ENCODE data around the gene HTRA3.

HTRA3 gene

DNA sequence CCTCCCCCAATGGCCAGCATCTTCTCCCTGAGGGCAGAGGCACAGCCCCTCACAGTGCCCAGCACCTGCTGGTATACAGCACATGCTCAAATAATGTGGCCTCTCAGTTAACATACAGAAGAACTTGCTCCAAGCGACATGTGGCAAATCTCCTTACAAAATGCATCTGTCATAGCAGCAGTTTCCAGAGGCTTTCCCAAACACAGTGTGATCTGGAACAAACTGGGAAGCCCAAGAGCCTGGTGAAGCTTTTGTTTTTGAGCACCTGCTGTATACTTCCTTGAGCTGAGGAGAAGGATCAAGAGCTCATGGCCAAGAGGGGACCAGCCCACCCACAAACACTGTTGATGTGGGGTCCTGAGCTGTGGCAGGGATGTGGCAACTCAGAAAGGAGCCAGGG lies 34.8 kb upstream of the HTRA3 start:
- no peak for DNase-seq (ENCODE audit: low read depth)

DNA sequence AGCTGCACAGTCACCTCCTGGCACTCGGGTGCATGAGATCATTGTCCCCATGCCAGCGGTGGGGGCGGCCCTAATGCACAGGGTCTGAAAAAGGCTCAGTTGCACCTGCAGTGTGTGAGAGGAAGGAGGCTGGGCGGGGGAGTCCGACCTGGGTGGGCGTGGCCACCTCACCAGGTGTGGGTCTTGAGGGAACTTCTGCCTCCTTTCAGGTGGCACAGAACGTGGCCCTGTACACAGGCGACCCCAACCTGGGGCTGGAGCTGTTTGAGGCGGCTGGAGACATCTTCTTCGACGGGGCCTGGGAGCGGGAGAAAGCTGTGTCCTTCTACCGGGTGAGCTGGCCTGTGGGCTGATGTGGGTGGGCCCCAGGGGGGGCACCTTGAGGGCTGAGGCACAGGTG lies 34.3 kb upstream of the HTRA3 start:
- no peak for DNase-seq (ENCODE audit: low read depth)

DNA sequence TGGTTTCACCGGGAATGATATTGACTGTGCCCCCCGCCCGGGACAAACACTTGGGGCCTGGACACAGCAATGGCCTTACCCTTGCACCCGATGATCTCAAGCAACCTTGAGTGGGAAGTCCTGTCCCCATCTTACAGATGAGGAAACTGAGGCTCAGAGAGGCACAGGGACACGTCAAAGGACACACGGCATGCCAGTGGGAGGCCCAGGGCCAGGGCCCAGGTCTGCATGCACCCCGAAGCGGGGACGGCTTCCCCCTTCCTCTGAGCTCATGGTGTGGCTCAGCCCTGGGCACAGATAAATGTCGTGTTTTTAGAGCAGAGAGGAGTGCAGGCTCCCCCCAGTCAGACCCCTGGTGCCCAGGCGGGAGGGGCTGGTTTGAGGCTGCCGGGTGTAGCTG lies 33.9 kb upstream of the HTRA3 start:
- DNase-seq (ENCODE audit: low read depth), result no peak

DNA sequence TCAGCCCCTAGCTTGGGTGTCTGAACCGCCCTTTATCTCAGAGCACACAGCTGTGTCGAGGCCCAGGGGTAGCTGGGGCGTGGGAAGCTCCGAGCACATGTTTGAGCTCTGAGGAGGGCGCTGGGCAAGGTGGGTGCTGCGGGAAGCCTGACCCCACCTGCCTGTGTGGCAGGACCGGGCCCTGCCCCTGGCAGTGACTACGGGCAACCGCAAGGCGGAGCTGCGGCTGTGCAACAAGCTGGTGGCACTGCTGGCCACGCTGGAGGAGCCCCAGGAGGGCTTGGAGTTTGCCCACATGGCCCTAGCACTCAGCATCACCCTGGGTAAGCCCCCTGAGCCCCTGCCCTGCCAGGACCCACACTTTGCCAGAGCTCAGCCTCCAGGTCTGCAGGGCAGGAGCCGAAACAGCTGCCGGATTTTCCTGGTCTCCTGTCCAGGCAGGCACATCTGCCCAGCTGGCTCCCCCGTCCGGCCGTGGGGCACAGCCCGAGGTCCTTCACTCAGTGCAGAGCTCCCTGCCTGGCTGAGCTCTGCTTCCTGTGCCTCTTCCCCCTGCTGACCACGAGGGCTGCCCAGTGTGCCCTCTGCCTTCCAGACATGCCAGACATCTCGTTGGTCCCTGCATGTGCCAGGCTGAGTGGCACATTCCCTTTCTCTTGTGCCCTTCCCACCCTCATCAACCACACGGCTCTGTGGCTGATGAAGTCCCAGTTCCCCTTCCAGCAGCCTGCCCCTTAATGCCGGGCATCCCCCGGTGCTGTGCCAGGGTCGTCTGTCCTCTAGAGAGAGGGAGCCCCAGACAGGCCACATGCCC lies 33.2 kb upstream of the HTRA3 start:
- DNase-seq (ENCODE audit: low read depth), result no peak

DNA sequence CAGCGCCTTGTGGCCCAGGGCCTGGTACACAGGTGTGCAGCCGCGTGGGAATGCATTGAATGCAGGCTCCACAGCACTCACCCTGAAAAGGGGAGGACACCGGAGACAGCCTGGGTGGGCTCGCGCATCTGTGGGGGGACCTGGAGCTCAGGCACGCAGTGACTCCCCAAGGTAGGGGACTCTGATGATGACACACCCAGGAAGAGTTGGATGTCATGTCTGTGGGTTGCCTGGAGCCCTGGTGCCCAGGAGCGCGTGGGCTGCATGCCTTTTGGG lies 32.7 kb upstream of the HTRA3 start:
- DNase-seq (ENCODE audit: low read depth), result no peak

DNA sequence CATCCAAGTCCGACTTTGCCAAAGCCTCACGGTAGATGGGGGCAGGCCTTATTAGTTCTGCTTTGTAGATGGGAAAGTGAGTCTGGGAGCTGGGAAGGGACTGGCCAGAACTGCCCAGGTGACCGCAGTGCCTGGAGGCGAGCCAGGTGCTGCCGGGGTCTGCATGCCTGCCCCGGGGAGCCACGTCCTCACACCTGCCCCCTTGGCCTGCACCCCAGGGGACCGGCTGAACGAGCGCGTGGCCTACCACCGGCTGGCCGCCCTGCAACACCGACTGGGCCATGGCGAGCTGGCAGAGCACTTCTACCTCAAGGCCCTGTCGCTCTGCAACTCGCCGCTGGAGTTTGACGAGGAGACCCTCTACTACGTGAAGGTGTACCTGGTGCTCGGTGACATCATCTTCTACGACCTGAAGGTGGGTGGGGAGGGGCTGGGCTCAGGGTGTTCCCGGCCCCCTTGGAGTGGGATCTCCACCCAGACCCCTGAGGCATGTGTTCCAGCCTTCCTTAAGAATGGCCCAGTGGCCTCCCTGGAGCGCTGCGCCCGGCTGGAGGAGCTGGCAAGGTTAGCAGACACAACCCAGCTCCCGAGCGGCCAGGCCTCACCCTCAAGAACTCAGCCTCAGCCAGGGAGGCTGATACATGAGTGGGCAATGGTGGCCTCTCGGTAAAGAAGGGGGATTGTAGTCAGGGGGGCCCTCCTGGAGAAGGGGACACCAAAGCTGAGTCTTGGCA lies 32.1 kb upstream of the HTRA3 start:
- DNase-seq (ENCODE audit: low read depth), result no peak

DNA sequence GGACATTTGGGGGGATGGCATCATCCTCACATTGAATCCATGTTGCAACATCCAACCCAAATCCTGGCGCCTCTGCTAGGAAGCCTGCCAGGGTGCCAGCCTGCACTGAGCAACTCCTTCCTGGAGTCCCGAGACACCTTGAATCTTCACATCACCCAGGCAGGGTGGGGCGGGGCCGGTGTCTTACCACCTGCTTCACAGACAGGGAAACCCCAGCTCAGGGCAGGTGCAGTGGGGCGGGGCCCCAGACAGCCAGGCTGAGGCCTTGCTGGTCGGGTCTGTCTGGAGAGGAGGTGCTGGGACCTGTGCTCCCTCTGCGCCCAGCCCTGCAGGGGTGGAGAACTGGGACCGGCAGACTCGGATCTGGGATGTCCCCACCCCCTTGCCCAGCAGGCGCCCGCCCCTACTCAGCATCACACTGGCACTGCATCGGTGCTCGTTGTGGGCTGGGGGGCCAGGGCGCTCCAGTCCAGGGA lies 31.5 kb upstream of the HTRA3 start:
- no peak for DNase-seq (ENCODE audit: low read depth)

DNA sequence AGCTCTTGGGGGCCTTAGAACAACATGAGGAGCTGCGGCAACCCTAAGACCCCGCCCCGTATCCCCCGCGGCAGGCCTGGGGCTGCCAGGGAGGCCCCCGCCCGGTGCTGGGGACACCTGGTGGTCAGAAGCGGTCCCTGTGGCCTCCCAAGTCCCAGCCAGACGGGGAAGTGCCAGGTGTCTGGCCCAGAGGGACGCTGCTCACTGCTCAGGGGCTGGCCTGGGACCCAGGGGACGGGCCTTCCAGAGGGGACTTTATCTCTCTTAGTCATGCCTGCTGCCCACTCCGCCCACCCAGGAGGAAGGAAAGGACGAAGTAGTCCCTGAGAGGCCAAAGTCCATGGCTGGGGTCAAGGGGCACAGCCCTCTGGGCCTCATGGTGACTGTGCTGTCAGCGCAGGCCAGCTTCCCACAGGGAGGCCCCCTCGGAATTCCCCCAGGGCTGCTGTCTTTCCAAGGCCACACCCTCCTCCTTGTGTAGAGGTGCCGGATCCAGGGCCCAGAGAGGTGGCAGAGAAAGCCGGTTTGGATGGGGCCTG lies 31.0 kb upstream of the HTRA3 start:
- DNase-seq (ENCODE audit: low read depth), result no peak

DNA sequence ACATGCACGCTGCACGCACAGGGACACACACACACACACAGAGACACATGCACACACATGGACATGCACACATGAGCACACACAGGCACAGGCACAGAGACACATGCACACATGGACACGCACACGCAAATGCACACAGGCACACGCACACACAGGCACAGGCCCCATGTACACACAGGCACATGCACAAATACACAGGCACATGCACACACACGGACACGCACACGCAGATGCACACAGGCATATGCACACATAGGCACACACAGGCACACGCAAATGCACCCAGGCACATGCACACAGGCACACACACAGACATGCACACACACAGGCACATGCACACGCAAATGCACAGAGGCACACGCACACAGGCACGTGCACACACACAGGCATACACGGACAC lies 30.3 kb upstream of the HTRA3 start:
- no peak for DNase-seq (ENCODE audit: low read depth)

DNA sequence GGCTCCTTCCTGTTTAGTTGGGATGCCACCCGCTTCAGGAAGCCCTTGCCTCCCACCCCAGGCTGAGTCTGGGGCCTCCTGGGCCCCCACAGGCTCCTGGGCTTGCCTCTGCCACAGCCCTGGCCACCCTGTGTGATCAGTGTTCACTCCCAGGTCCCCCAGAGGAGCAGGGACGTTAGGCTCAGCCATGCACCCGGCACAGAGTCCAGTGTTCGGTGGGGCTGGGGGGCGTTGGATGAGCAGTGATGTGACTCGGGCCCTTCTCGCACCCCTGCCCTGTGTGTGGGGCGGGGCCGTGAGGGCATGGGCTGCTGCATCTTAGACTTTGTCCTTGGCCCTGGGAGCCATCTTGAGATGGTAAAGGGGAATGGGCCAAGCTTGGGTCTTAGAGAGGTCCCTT lies 29.9 kb upstream of the HTRA3 start:
- no peak for DNase-seq (ENCODE audit: low read depth)

DNA sequence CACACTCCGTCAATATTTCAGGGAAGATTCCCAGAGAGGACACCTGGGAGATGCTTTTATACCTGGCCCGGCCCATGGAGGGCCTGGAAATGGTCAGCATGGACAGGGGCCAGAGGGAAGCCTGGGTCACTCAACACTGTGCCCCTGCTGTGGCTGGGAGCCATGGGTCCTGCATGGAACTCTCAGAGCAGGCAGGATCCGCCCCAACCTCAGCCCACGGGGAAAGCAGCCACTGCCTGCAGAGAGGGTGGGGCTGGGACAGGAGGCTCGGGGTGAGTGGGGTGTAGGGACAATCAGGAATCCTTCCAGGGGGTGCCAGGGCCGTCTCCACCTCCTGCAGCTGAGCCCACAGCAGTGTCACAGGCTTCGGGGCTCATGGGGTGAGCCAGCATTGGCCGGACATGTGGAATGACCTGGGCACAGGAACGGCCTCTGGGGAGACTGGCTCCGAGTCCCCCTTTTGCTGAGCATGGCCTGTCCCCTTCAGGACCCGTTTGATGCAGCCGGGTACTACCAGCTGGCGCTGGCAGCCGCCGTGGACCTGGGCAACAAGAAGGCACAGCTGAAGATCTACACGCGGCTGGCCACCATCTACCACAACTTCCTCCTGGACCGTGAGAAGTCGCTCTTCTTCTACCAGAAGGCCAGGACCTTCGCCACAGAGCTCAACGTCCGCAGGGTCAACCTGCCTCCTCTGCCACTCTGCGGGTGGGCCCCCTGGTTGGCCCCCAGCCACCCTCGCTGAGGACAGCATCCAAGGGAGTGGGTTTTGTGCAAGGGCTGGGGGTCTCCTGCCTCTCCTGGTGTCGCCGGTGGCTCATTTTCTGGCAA lies 29.1 kb upstream of the HTRA3 start:
- no peak for DNase-seq (ENCODE audit: low read depth)

DNA sequence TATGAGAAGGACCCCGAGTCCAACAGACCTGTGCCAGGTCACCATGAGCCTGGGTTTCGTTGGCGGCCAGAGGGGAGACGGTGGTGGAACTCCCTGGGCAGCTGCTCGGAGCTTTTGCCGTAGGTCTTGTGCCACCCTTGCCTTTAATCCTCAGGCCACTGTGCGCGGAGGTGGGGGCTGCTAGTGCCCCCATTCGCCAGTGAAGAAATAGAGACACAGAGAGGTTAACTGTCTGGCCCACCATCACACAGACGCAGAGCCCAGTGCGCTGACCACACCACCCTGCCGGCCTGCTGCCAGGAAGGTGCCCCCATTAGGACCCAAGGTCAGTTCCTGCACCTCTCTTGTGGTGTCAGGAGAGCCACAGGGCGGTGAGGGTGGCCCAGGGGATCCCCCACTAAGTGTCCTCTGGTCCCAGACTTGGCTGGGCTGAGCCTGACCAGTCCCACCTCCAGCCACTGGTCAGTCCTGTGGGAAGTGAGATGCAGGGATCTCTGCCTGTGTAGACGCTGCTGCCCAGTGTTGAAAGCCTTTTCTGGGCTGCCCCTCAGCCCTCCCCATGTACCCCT lies 28.3 kb upstream of the HTRA3 start:
- DNase-seq (ENCODE audit: low read depth), result no peak

DNA sequence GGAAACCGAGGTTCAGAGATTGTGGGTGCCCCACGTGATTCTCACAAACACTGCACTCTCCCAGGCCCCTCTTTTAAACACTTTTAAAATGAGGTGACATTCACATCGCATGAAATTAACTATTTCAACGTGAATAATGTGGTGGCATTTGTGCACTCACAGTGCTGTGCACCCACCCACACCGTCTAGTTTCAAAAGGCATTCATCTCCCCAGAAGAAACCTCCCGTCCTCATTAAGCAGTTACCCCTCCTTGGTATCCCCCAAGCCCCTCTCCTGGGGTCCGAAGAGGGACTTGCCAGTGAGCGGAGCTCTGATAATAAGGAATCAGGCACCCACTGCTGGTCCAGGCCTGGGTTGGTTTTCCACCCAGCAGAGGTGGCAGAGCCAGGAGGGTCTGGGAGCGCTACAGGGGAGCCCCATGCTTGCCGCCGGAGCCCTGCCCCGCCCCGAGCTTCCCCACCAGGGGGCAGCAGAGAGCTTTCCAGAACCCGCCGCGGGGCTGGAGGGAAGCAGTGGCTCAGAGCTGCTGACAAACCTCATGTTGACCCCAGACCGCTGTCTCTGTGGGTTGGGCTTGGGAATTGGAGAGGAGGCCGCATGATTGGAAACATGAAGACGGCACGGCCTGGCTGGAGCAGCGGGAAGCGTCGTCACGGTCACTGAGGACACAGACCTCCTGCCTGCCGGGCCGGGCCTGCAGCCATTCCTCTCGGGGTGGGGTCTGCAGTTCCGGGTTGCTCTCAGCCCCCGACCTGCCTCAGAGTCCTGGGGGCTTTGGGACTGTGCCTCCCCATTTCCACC lies 27.5 kb upstream of the HTRA3 start:
- peak; percentile 58 for DNase-seq (ENCODE audit: low read depth)

DNA sequence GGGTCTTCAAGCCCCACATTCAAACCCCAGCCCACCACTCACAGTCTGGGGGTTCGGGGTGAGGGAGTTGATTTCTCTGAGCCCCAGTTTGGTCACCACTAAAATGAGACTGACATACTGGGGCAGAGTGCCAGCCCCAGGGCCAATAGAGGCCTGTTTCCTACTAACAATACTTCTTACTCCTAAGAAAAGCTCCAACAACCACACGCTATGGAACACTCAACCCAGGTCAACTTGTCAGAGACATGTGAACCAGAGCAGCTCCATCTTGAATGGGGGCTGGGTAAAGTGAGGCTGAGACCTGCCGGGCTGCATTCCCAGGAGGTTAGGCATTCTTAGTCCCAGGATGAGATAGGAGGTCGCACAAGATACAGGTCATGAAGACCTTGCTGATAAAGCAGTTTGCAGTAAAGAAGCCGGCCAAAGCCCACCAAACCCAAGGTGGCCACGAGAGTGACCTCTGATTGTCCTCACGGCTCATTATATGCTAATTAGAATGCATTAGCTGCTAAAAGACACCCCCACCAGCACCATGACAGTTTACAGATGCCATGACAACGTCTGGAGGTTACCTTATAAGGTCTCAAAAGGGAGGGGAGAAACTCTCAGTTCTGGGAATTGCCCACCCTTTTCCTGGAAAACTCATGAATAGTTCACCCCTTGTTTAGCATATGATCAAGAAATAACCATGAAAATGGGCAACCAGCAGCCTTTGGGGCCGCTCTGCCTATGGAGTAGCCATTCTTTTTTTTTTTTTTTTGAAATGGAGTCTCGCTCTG lies 26.6 kb upstream of the HTRA3 start:
- DNase-seq (ENCODE audit: low read depth), result no peak

DNA sequence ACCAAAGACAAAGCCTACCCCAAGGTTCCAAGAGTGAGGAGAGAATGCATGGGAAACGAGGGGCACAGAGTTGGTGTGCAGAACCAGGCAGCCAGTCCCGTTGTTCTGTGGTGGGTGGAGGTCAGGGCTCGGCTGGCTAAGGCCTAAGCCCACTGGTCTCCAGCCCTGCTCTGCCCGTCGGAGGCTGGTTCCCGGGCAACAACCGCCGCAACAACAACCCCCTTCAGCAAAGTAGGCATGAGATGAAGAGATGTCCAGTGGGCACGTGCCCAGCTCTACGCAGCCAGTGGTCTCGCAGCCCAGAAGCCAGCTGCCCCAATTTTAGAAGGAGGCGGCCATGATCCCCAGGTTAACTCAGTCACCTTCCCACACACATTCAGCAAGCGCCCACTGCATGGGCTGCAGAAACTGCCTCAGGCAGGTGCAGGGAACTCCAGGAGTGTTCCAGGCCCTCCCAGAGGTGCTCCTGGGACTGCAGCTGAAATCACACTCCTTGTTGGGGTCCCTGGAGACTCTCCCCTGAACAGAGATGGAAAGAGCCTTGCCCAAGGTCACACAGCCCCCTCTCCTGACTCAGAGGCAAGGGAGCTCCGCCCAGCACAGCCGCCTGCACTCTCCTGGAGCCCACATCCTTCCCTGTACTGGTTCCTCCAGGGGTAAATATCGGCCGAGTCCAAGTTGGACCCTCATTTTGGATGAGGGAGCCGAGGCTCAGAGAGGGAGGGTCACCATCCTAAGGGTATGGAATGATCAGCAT lies 25.4 kb upstream of the HTRA3 start:
- no peak for DNase-seq (ENCODE audit: low read depth)

DNA sequence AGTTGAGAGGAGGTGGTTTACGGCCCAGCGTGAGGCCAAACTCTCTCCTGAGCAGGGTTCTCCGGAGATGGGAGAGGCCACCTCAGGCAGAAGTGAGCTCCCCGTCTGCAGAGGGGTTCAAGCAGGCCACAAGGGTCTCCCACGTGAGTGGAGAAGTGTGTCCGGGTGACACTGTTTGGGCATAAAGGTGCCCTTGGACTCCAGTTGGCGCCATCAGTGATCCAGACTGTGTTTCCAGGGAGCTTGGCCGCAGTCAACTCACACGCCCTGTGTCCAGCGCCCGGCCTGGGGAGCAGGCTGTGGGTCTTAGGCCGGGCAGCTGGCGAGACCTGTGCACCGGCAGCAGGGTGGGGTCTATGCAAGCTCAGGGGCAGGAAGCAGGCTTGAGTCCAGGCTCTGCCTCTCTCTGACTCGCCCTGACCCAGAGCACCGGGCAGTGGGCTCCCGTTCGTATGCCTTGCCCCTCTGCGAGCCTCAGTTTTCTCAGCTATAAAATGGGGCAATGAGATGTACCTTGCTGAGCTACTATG lies 24.6 kb upstream of the HTRA3 start:
- DNase-seq (ENCODE audit: low read depth), result no peak

DNA sequence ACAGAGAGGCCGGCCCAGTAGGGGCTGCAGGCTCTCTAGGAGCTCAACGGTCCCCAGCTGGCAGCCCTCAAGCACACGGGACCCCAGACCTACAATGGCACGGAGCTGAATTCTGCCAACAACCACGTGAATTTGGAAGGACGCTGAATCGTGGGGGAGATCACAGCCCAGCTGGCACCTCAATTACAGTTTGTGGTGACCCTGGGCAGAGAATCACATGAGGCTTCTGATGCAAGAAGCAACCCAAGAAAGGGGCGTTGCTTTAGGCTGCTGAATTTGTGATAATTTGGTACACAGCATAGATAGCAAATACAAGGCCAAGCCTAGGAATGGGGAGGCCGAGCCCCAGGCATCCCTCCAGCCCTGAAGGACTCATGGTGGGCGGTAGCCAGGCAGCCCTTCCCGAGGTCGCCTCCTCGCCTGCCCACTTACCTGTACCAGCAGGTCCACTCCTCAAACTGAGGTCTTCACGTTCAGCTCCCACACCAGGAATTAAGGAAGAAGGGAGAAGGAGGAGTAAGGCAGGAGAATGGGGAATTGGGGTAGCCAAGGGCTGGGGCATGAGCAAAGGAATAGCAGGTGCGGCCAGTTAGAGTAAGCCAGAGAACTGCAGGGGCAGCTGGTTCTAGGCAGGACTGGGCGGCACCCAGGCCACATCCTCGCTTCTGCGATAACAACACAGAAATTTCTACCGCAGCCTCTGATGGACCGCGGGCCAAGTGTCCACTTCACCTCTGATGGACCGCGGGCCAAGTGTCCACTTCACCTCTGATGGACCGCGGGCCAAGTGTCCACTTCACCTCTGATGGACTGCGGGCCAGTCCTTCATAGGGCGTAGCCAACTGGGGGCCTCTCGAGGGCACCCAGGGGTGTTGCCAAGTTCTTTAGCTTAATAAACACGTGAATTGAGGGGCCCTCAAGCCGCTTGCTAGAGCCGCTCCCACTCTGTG lies 23.4 kb upstream of the HTRA3 start:
- no peak for DNase-seq (ENCODE audit: low read depth)

Data from stimulated activated CD8-positive, alpha-beta memory T cell treated with anti-CD3 and anti-CD28 coated beads, Interleukin-12 subunit alpha, Interleukin-12 subunit beta, amount 100 ng/mL, for 4 hours (primary cell).